Activated naive CD8-positive, alpha-beta T cell treated with anti-CD3 and anti-CD28 coated beads for 36 hours (primary cell): ENCODE data around the gene UCP3. TPM values are rescaled to one million over a fixed set of nuclear protein-coding genes. Genes with fewer than 3 reads are reported as not detected.

Source experiments
- DNase-seq: peaks from one replicate; pipeline ENCODE4 v3.0.0; 2021
- H3K27ac Mint-ChIP-seq: one replicate; pipeline ENCODE4 v1.8.0; 2022; ENCODE audit warnings: mild to moderate bottlenecking, moderate library complexity, mixed read lengths
- H3K27me3 Mint-ChIP-seq: one replicate; pipeline ENCODE4 v1.8.0; 2022; ENCODE audit warnings: mild to moderate bottlenecking, mixed read lengths
- H3K36me3 Mint-ChIP-seq: one replicate; pipeline ENCODE4 v1.8.0; 2021; ENCODE audit warnings: mild to moderate bottlenecking, mixed read lengths
- H3K4me1 Mint-ChIP-seq: one replicate; pipeline ENCODE4 v1.8.0; 2021; ENCODE audit warnings: mixed read lengths
- H3K4me3 Mint-ChIP-seq: one replicate; pipeline ENCODE4 v1.8.0; 2022; ENCODE audit warnings: mild to moderate bottlenecking, moderate library complexity, mixed read lengths
- H3K9me3 Mint-ChIP-seq: one replicate; pipeline ENCODE4 v1.8.0; 2022; ENCODE audit warnings: mixed read lengths
- total RNA-seq, 2 experiments: library from RNA; stranded (reverse); gene quantifications; one replicate each; pipeline ENCODE4 v1.2.3, GENCODE V29; 2021

UCP3 gene
- total RNA-seq, 2 experiments from 2014 or later: 0.89 to 1.1 TPM

GRCh38 chr11:73968356-73968966, 40.4 kb downstream of the UCP3 start:
- H3K27ac Mint-ChIP-seq: peak overlapping the region; percentile 75
- DNase-seq: no peak
- no peaks in the 10 kb centered on the region for H3K9me3 Mint-ChIP-seq
- no peak overlapping the region for H3K4me3 Mint-ChIP-seq
- peaks cover 8% of the 10 kb centered on the region for H3K36me3 Mint-ChIP-seq
- H3K4me1 Mint-ChIP-seq: peaks cover 70% of the 10 kb centered on the region
- H3K27me3 Mint-ChIP-seq: no peaks in the 10 kb centered on the region

GRCh38 chr11:73965764-73966121, 43.1 kb downstream of the UCP3 start:
- H3K9me3 Mint-ChIP-seq: no peaks in the 10 kb centered on the region
- no peak overlapping the region for H3K27ac Mint-ChIP-seq
- no peak overlapping the region for H3K4me3 Mint-ChIP-seq
- no peak for DNase-seq
- no peaks in the 10 kb centered on the region for H3K27me3 Mint-ChIP-seq
- no peaks in the 10 kb centered on the region for H3K36me3 Mint-ChIP-seq
- H3K4me1 Mint-ChIP-seq: peaks cover 49% of the 10 kb centered on the region

- H3K4me3 Mint-ChIP-seq: no peak overlapping the region
- H3K27me3 Mint-ChIP-seq: no peaks in the 10 kb centered on the region
- no peaks in the 10 kb centered on the region for H3K36me3 Mint-ChIP-seq
- H3K9me3 Mint-ChIP-seq: no peaks in the 10 kb centered on the region
- peaks cover 44% of the 10 kb centered on the region for H3K4me1 Mint-ChIP-seq
- no peak overlapping the region for H3K27ac Mint-ChIP-seq
- DNase-seq: no peak
These were observed 43.7 kb downstream of the UCP3 start for GRCh38 chr11:73965076-73965763.

GRCh38 chr11:73963861-73964260, 45.0 kb downstream of the UCP3 start:
- Mint-ChIP-seq H3K36me3 (no peaks in the 10 kb centered on the region), H3K9me3 (no peaks in the 10 kb centered on the region), H3K4me3 (no peak overlapping the region), H3K27me3 (no peaks in the 10 kb centered on the region), H3K27ac (no peak overlapping the region), H3K4me1 (peaks cover 31% of the 10 kb centered on the region)
- DNase-seq: no peak

GRCh38 chr11:73962101-73962705, 46.7 kb downstream of the UCP3 start:
- H3K4me1 Mint-ChIP-seq: peaks cover 20% of the 10 kb centered on the region
- no peaks in the 10 kb centered on the region for H3K9me3 Mint-ChIP-seq
- DNase-seq: no peak
- H3K36me3 Mint-ChIP-seq: no peaks in the 10 kb centered on the region
- H3K27ac Mint-ChIP-seq: no peak overlapping the region
- H3K4me3 Mint-ChIP-seq: no peak overlapping the region
- no peaks in the 10 kb centered on the region for H3K27me3 Mint-ChIP-seq

GRCh38 chr11:73961321-73961720, 47.6 kb downstream of the UCP3 start:
- no peak overlapping the region for H3K27ac Mint-ChIP-seq
- no peak overlapping the region for H3K4me3 Mint-ChIP-seq
- no peaks in the 10 kb centered on the region for H3K9me3 Mint-ChIP-seq
- H3K4me1 Mint-ChIP-seq: peaks cover 19% of the 10 kb centered on the region
- no peak for DNase-seq
- H3K27me3 Mint-ChIP-seq: no peaks in the 10 kb centered on the region
- H3K36me3 Mint-ChIP-seq: no peaks in the 10 kb centered on the region

- no peak for DNase-seq
- Mint-ChIP-seq H3K36me3 (no peaks in the 10 kb centered on the region), H3K4me1 (peaks cover 4% of the 10 kb centered on the region), H3K4me3 (no peak overlapping the region), H3K27ac (no peak overlapping the region), H3K27me3 (no peaks in the 10 kb centered on the region), H3K9me3 (no peaks in the 10 kb centered on the region)
These were observed 50.3 kb downstream of the UCP3 start for GRCh38 chr11:73958521-73959141.

GRCh38 chr11:73957654-73958361, 51.1 kb downstream of the UCP3 start:
- Mint-ChIP-seq H3K4me3 (no peak overlapping the region), H3K4me1 (peaks cover 4% of the 10 kb centered on the region), H3K36me3 (no peaks in the 10 kb centered on the region), H3K27ac (no peak overlapping the region), H3K9me3 (no peaks in the 10 kb centered on the region), H3K27me3 (no peaks in the 10 kb centered on the region)
- no peak for DNase-seq

- Mint-ChIP-seq H3K36me3 (no peaks in the 10 kb centered on the region), H3K27ac (no peak overlapping the region), H3K27me3 (no peaks in the 10 kb centered on the region), H3K4me3 (no peak overlapping the region), H3K9me3 (no peaks in the 10 kb centered on the region), H3K4me1 (peaks cover 4% of the 10 kb centered on the region)
- DNase-seq: no peak
These were observed 51.8 kb downstream of the UCP3 start for GRCh38 chr11:73956876-73957653.

- no peaks in the 10 kb centered on the region for H3K27me3 Mint-ChIP-seq
These were observed 57.1 kb downstream of the UCP3 start for GRCh38 chr11:73951797-73952196.

GRCh38 chr11:73950869-73951710, 57.8 kb downstream of the UCP3 start, which contains the start of gene DNAJB13:
Gene DNAJB13, plus strand, starts transcription at chr11:73951026. Its CDS starts 44 bp downstream, at chr11:73951070.
- peaks cover 7% of the 10 kb centered on the region for H3K36me3 Mint-ChIP-seq
- no peak for DNase-seq

More at GRCh38 chr11:73951797-73952196, 57.1 kb downstream of the UCP3 start:
- H3K4me3 Mint-ChIP-seq: no peak overlapping the region
- H3K9me3 Mint-ChIP-seq: no peaks in the 10 kb centered on the region
- peaks cover 1% of the 10 kb centered on the region for H3K36me3 Mint-ChIP-seq
- no peaks in the 10 kb centered on the region for H3K4me1 Mint-ChIP-seq
- DNase-seq: no peak
- H3K27ac Mint-ChIP-seq: no peak overlapping the region

More at GRCh38 chr11:73950869-73951710, 57.8 kb downstream of the UCP3 start, which contains the start of gene DNAJB13:
- Mint-ChIP-seq H3K27ac (no peak within 1 kb of the TSS), H3K9me3 (no peaks in the 10 kb centered on the region), H3K27me3 (no peaks in the 10 kb centered on the region), H3K4me3 (no peak within 1 kb of the TSS), H3K4me1 (no peaks in the 10 kb centered on the region)
